VCaP (cell line): ENCODE measurements around the gene CERKL.
A peak's percentile ranks its signal among the peaks of the same experiment; 100 is the strongest.

Source experiments
- H3K27ac ChIP-seq: fragments of 450-650 bp; 2 replicates; pipeline ENCODE4 v1.5.1; 2017
- TF ChIP-seq, protein P1 (sequence below): fragments of 450-650 bp; conservative IDR thresholded peaks from 2 replicates; pipeline ENCODE4 v1.5.1; 2017; ENCODE audit warnings: mild to moderate bottlenecking, moderate library complexity

The CERKL gene

DNA sequence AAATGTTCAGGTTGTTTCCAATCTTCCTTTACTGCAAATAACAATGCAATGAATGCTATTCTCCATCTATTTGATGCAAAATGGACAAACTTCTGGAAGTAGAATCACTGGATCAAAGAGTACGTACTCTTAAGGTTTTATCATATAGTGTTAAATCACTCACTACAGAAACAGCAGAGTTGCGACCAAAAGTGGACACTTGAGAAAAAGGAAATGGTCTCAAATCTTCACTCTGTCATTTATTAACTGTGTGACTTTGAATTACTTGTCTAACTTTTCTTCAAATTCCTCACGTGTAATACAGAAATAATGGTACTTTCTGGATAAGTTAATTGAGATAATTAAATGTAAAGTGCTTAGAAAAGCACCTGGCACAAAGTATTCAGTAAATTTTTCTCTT lies 78.1 kb downstream of the CERKL start:
- H3K27ac ChIP-seq: no peak overlapping the region
- TF ChIP-seq, protein P1, sequence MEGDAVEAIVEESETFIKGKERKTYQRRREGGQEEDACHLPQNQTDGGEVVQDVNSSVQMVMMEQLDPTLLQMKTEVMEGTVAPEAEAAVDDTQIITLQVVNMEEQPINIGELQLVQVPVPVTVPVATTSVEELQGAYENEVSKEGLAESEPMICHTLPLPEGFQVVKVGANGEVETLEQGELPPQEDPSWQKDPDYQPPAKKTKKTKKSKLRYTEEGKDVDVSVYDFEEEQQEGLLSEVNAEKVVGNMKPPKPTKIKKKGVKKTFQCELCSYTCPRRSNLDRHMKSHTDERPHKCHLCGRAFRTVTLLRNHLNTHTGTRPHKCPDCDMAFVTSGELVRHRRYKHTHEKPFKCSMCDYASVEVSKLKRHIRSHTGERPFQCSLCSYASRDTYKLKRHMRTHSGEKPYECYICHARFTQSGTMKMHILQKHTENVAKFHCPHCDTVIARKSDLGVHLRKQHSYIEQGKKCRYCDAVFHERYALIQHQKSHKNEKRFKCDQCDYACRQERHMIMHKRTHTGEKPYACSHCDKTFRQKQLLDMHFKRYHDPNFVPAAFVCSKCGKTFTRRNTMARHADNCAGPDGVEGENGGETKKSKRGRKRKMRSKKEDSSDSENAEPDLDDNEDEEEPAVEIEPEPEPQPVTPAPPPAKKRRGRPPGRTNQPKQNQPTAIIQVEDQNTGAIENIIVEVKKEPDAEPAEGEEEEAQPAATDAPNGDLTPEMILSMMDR: no peak

DNA sequence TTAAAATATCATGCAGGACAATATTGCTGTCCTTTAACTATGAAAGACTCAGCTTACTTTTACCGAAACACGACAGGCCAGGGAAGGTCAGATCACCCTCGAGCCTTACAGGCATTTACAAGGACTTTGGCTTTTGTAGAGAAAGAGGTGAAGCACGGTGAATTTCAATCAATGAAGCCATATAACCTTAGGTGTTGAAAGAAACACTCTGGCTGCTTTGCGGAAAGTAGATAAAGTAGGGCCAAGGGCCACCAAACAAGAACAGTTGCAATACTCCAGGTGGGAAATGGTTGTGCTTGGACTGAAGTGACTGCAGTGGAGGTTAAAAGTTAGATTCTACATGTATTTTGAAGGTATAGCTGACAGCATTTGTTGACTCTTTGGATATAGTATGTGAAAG lies 80.5 kb downstream of the CERKL start:
- H3K27ac ChIP-seq: no peak overlapping the region
- TF ChIP-seq, protein P1: no peak

DNA sequence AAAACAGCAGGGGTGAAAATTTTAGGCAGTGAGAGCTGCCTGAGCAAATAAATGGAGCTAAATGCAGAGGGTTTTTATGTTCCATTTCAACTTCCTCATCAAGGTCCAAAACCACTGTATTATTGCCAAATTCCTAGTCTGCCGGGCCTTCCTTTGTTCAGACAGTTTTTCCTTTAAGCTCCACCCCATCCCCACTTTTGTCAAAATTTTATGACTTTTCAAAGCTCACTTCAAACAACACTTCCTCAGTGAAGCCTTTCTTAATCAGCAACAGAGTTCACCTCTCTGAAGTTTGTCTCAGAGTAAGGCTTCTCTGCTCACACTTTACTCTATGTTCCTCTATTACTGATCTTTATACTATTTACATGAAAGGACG lies 81.3 kb downstream of the CERKL start:
- no peak overlapping the region for H3K27ac ChIP-seq
- TF ChIP-seq, protein P1: no peak

DNA sequence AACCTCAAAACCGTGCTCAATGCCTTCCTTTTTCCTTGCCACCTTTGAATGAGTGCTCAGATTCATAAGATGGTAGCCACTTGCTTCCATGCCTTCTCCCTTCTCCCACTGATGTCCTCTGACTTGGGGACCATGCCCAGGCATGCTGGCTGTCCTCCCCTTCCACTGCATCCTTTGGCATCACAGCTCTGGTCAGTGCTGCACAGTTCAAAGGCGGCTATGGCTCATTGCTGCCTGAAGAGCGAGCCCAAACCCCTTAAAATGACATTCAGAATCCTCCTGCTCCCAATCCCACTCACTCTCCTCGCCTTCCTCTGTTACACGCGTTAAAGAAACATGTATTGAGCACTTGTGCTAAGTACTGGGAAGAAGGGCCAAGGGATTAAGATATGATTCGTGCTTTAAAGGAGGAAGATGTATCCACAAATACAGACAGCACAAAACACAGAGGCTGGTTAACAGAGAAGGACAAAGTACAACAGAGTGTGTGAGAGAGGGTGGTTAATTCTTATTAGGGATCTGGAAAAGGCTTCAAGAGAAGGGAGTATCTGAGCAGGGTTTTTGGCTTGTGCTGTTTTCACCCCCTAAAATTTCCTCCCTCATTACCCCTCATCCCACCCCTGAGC lies 81.8 kb downstream of the CERKL start:
- no peak overlapping the region for H3K27ac ChIP-seq
- TF ChIP-seq, protein P1: no peak

DNA sequence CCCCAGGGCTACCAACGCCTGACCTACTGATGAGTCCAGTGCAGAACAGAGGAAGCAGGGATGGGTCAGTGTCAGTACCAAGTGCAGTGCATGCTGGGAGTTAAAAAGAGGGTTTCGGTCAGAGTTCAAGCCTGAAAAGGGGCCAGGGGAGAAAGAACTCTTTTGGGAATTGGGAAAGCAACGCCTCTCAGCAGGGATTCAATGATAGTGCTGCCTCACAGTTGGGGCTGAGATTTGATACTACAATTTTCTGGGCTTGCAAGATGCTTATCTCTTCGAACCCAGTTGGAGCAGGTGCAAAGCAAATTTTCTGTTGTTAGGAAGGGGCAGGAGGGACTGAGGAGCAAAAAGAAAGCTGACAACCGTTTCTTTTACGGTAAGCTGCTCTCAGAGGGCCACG lies 82.6 kb downstream of the CERKL start:
- H3K27ac ChIP-seq: no peak overlapping the region
- TF ChIP-seq, protein P1: no peak

DNA sequence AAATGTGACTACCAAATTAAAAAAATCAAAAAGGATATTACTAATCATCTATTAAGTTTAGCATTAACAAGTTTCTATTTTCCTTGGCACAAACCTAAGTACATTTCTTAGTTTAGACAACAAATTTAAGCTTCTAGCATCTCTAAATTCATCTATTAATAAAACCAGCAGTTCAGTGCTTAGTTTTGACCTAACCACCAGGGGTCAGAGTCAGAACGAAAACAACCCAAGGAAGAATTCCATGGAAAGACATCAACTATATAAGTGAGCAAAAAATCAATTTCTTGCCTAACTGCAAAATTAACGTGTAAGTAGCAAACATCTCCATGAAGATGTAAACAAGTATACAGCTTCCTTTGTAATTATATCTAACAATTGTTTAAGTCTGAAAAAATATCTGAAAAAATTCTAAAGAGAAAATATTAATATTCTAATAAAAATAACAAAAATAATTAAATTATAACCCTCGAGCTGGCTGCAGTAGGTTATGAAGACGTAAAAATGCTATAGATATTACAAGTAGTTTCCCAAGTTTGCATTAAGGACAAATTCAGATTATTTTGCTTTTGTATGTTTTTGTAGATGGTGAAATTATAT lies 83.7 kb downstream of the CERKL start:
- TF ChIP-seq, protein P1: peak; percentile 81
- no peak overlapping the region for H3K27ac ChIP-seq

DNA sequence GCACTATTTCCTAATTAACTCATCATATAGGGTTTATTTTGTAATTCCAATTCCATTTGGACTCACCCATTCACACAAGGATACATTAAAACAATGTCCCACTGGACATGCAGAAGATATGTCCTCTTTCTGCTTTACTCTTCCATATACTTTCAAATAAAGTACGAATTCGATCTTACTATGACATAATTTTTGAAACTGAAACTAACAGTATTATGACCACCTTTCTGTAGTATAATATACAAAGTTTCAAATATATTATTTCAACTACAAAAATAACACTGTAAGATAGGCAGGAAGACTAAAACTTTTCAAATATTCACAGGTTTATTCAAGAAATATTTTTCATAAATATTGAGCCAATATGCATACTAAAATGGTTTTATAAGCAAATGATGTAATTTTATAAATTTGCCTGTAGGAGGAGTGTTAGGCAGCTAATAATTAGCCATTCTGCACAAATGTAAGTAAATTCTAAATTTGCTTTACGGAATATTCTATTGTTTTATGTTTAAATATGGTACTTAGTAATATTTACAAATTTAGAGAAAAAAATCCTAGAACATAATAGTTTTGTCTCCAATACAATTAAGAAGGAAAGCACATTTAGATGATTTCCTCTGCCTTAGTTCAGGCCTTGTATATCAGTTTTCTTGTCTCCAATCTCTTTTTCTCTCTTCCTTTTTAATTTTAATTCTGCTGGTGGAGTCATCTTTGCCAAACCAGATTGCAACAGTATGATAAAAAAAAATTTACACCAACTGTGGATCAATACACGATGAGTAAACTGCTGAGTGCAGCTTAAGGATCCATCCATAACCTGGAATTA lies 85.9 kb downstream of the CERKL start:
- H3K27ac ChIP-seq: no peak overlapping the region
- TF ChIP-seq, protein P1: peak; percentile 66
